Stimulated activated CD4-positive, alpha-beta T cell treated with anti-CD3 and anti-CD28 coated beads, TNF-alpha, amount 100 ng/mL, for 48 hours (primary cell): ENCODE data around the gene NACC1.

Experiments
- DNase-seq, 3 donors: peaks; one replicate each; pipeline ENCODE4 v3.0.0-alpha.2; 2020; ENCODE audit warnings: low read depth in 3 of 3

NACC1 gene

GRCh38 chr19:13120817-13121216, 2.8 kb downstream of the NACC1 start:
- no peak for DNase-seq

DNA sequence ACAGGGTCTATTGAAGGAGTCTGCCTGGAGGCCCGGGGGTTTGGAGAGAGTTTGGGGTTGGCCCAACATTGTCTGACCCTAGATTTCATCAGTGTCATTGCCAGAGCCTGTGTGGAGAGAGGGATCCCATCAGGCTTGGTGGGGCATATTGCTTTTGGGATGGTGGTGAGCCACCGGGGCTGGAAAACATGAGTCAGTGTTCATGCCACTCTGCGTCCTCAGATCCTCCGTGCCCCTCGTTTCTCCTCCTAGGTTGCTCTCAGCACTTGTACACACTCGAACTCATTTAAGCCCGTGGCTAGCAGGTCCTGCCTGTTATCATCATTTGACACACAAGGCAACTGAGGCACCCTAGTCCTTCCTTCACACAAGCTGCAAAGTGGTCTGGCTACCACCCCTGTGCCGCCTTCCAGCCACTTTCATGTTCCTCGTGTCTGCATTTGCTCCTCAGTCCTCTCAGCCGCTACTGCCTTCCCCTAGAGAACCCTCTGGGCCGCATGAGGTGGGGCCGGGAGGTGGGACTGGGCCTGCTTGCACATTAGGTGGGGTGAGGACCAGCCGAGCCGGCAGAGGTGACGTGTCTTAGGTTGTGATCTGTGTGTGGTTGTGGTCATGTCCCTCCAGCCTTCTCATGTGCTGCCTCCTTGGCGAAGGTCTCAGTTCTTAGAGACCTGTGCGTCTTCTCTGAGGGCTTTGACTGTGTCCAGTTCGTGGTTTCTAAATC, 3.6 kb downstream of the NACC1 start:
- DNase-seq, result no peak

- no peak for DNase-seq
Observed at GRCh38 chr19:13122275-13122878, 4.3 kb downstream of the NACC1 start.

DNA sequence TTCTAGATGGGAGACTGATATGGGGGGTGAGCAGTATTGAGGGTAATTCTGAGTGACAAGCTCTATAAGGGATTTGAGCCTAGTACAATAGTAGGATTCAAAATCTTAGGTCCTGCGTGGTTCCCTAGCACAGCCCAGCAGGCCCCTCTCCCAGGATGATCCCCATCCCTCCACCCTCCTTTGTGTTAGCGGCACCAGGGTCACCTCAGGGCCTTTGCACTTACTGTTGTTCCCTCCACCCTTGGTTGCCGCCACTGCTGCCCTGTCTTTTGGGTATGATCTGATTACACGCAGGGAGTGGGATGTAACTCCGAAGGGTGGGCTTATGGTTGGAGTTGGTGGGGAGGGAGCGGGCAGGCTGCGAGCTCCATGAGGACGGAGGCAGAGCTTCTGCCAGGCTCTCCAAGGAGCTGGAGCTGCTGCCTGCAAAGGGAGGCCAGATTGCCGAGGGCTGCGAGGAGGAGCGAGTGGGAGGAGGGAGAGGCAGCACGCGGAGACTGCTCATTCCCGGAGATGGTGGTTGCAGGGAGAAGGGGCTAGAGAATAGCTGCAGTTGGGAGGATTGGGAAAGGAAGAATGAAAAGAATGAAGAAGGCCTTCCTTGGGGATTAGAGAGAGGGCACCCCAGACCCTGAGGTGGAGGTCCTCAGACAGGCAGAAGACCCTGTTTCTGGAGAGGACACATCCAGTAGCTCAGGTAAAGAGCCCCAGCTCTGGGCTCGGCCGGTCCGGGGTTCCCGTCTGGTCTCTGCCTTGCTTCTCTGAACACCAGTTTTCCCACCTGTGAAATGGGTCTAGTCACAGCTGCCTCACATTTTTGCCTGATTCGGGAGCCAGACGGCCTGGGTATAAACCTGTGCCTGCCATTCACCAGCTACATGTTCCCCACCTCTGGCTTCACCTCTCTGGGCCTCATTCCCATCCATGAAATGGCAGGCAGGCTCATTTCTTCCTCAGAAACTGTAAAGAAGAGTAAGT, 5.2 kb downstream of the NACC1 start:
- DNase-seq, result no peak

DNA sequence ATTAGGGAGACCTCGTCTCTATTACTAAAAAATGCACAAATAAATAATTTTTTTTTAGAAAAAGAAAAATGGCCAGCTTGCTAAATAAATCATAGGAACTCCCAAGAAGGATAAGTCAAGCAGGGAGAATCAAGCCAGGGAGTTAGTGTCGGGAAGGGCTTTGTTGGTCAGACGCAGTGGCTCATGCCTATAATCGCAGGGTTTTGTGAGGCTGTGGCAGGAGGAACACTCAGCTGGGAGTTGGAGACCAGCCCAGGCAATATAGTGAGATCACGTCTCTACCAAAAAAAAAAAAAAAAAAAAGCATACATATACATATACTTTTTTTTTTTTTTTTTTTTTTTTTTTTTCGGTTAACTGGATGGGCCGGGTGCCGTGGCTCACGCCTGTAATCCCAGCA, 9.0 kb downstream of the NACC1 start:
- DNase-seq, result no peak

DNA sequence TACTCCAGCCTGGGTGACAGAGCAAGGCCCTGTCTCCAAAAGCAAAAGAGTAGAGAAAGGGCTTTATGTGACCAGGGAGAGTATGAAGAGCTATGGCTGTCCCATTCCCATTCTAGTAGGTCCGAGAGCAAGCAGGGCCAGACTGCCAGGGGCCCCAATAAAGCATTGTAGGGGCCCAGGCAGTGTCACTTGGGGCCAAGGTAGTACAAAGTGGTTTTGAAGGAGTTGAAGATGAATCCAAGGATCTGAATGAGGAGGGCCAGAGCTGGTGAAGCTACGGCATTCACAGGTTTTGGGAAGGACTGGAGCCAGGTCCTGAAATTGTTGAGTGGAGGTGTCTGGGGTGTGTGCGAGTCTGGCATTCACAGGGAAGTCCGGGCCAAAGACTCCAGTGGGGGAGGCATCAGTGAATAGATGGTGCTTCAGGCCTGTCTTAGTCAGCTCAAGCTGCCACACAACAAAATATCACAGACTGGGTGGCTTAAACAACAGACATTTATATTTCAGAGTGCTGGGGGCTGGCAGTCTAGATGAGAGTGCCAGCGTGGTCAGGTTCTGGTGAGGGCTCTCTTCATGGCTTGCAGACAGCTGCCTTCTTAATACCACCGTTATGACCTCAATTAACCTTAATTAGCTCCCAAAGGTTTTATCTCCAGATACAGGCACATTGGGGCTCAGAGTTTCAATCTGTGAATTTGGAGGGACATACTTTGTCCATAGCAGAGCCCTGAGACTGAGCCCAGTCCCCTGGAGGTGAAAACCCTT, 9.9 kb downstream of the NACC1 start:
- DNase-seq, result no peak

GRCh38 chr19:13128583-13128982, 10.5 kb downstream of the NACC1 start:
- DNase-seq, result no peak

DNA sequence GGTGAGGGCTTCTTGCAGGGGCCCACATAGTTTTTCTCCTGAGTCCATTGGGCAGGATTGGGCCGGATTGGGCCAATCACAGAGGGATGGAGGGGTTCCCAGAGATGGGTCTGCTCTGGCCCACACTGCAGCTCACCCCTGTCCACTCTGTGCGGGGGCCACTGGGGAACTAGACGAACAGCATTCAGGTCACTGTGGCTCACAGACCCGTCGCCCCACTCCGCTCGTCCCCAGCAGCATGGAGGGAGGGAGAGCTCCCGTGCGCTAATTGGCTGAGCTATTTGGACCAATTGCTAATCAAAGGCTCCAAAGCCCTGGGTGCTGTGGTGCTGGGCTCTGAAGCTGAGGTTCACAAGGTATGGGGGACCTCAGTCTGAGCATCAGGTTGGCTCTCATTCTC, 11.3 kb downstream of the NACC1 start:
- DNase-seq, result no peak

- DNase-seq, result no peak
Observed at GRCh38 chr19:13130886-13131490, 12.9 kb downstream of the NACC1 start.

DNA sequence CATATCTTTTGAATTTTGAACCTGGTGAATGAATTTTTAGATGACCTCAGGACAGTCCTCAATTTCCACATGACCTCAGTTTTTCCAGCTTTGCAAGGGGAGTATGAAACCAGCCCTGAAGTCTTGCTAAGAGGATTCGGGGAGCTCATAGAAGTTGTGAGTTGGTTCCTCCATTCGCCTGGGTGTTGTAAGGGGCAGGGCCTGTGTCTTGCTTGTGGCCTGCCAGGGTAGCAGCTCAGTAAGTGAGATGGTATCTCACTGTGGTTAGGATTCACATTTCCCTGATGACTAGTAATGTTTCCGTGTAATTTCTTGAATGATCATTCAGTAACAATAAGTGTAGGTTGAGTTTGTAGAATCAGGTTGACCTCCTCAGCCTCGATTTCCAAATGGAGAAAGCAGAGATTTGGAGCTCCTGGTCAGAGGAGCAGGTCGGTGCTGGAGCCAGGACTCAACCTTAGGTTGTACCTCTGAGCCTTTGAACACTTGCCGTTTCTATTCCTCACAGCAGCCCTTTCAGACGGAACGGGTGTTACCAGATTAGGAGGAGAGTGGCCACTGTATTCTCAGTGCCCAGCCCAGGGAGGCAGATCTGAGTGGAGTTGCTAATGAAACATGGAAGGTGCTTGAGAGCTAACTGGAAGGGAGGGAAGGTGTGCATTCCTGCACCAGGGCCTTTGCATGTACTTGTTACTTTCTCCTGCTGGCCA, 14.6 kb downstream of the NACC1 start:
- DNase-seq, result peak in 2 of 3 donors; percentile 55 to 74

GRCh38 chr19:13133241-13133870, 15.3 kb downstream of the NACC1 start:
- DNase-seq, result no peak

GRCh38 chr19:13134626-13135025, 16.6 kb downstream of the NACC1 start:
- no peak for DNase-seq

- no peak for DNase-seq
Observed at GRCh38 chr19:13135068-13136062, 17.3 kb downstream of the NACC1 start.

- DNase-seq, result no peak
Observed at GRCh38 chr19:13137290-13137794, 19.3 kb downstream of the NACC1 start.

- no peak for DNase-seq
Observed at GRCh38 chr19:13138171-13138915, 20.3 kb downstream of the NACC1 start.

GRCh38 chr19:13138916-13139198, 20.8 kb downstream of the NACC1 start:
- DNase-seq, result no peak

DNA sequence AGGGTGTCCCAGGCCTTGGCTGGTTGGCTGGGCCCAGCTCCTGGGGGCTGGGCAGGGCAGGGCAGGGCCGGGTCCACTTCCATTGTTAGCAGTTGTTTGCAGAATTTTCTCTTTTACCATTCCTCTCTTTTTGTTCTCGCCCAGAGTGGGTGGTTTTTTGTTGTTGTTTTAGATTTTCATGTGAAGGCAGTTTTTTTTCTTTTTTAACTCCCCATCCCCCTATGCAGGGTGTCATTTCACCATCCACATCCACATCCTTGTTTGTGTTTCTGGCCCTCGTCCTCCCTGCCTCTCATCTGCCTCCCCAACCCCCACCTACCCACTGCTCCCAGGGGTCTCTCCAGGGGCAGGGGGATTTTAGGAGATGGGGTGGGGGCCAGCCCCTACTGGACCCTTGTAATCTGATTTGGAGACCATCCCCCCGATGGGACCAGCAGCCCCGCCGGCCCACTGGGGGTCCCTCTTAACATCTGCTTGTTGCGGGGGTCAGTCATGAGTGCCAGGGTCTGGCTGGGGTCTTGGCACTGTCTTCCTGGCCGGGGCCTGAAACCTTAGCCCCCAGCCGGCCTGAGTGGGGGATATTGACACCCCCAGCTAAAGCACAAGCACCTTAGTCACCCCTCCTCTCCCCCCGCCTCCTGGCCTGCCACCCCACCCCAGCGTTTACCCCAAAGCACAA, 21.7 kb downstream of the NACC1 start:
- no peak for DNase-seq
